ENCODE results near the gene CBFB.
"Not testable (repeated sequence)": the region's sequence is repeated elsewhere in the genome, so short reads cannot be mapped to it uniquely, and the experiment has no call there.

CBFB gene

DNA sequence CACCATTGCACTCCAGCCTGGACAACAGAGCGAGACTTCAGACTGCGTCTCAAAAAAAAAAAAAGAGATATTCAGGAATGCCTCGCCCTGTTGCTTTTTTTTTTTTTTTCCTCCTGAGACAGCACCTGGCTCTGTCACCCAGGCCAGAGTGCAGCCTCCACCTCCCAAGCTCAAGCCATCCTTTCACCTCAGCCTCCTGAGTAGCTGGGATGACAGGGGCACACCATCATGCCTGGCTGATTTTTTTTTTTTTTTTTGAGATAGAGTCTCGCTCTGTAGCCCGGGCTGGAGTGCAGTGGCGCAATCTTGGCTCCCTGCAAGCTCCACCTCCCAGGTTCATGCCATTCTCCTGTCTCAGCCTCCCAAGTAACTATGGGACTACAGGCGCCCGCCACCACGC, 88.8 kb downstream of the CBFB start:
- peaks cover 12% of the 10 kb centered on the region for H3K36me3 ChIP-seq (ENCODE audit: insufficient read depth, low read length)
- peaks cover 20% of the 10 kb centered on the region for H3K4me1 ChIP-seq (ENCODE audit: control insufficient read depth, insufficient read depth, low read length)
- no peak overlapping the region for H3K9ac ChIP-seq (ENCODE audit: low read depth, low read length)
- no peaks in the 10 kb centered on the region for H3K27me3 ChIP-seq (ENCODE audit: control insufficient read depth, insufficient read depth, low read length)
- no peak overlapping the region for H3K4me2 ChIP-seq (ENCODE audit: low read length)
- no peak overlapping the region for H3K4me3 ChIP-seq (ENCODE audit: low read length)
- no peaks in the 10 kb centered on the region for H3K9me3 ChIP-seq (replicated peaks; ENCODE audit: low read length)

DNA sequence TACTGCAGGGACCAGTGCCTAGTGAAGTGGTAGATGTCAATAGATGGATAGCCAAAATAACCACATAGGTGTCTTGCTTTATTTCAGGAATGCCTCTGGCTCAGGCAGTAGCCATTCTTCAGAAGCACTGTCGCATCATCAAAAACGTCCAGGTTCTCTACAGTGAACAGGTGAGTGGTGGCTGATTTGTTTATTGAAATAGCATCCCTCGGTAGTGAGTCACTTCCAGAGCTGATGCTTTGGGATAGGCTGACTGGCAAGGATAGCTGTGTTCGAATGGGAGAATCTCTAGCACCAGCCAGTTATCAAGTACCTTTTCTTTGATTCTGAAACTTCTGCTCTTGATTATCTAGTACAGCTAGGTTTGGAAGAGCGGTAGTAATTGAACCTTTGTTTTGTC, 91.1 kb downstream of the CBFB start:
- Histone ChIP-seq H3K4me1 (ENCODE audit: control insufficient read depth, insufficient read depth, low read length) (peaks cover 18% of the 10 kb centered on the region), H3K4me2 (ENCODE audit: low read length) (no peak overlapping the region), H3K27me3 (ENCODE audit: control insufficient read depth, insufficient read depth, low read length) (no peaks in the 10 kb centered on the region), H3K4me3 (ENCODE audit: low read length) (no peak overlapping the region), H3K9me3 (replicated peaks; ENCODE audit: low read length) (no peaks in the 10 kb centered on the region), H3K36me3 (ENCODE audit: insufficient read depth, low read length) (peaks cover 19% of the 10 kb centered on the region), H3K9ac (ENCODE audit: low read depth, low read length) (no peak overlapping the region)

DNA sequence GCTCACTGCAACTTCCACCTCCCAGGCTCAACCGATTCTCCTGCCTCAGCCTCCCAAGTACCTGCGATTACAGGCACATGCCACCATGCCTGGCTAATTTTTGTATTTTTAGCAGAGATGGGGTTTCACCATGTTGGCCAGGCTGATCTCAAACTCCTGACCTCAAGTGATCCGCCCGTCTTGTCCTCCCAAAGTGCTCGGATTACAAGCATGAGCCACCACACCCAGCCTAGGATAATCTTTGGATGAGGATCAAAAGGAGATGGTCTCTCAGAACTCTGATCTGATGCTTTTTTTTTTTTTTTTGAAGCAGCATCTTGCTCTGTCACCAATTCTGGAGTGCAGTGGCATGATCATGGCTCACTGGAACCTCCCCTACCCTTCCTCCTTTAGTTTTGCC, 93.8 kb downstream of the CBFB start:
- not testable (repeated sequence) for H3K4me1 ChIP-seq (ENCODE audit: control insufficient read depth, insufficient read depth, low read length); H3K4me2 ChIP-seq (ENCODE audit: low read length); H3K4me3 ChIP-seq (ENCODE audit: low read length); H3K9me3 ChIP-seq (replicated peaks; ENCODE audit: low read length); H3K27me3 ChIP-seq (ENCODE audit: control insufficient read depth, insufficient read depth, low read length); H3K9ac ChIP-seq (ENCODE audit: low read depth, low read length)
- peaks cover 23% of the 10 kb centered on the region for H3K36me3 ChIP-seq (ENCODE audit: insufficient read depth, low read length)

- H3K4me1 ChIP-seq (ENCODE audit: control insufficient read depth, insufficient read depth, low read length) = no peaks in the 10 kb centered on the region
- no peak overlapping the region for H3K4me2 ChIP-seq (ENCODE audit: low read length)
- H3K36me3 ChIP-seq (ENCODE audit: insufficient read depth, low read length) = peaks cover 29% of the 10 kb centered on the region
- no peak overlapping the region for H3K9ac ChIP-seq (ENCODE audit: low read depth, low read length)
- H3K4me3 ChIP-seq (ENCODE audit: low read length) = no peak overlapping the region
- H3K9me3 ChIP-seq (replicated peaks; ENCODE audit: low read length) = no peaks in the 10 kb centered on the region
- H3K27me3 ChIP-seq (ENCODE audit: control insufficient read depth, insufficient read depth, low read length) = no peaks in the 10 kb centered on the region
These were observed 99.5 kb downstream of the CBFB start for GRCh38 chr16:67128417-67128816.

DNA sequence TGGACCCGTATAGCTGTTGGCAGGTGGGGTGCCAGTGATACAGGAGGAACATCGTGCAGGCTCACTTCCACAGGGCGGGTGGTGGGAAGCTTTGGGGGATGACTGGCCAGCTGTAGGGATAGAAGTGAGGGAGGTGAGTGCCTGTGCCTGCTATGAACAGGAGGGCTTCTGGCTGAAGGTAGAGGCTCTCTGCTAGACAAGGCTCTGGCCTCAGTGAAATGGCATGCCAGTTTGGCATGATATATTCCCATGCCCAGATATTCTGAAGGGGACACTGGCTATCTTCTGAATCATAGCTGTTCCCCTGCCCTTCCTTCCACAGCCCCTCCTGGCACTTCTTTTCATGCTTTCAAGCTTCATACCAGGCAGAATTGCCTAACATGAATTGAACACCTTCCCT, 99.9 kb downstream of the CBFB start:
- Histone ChIP-seq H3K4me2 (ENCODE audit: low read length) (no peak overlapping the region), H3K27me3 (ENCODE audit: control insufficient read depth, insufficient read depth, low read length) (no peaks in the 10 kb centered on the region), H3K36me3 (ENCODE audit: insufficient read depth, low read length) (peaks cover 26% of the 10 kb centered on the region), H3K4me3 (ENCODE audit: low read length) (no peak overlapping the region), H3K4me1 (ENCODE audit: control insufficient read depth, insufficient read depth, low read length) (no peaks in the 10 kb centered on the region), H3K9ac (ENCODE audit: low read depth, low read length) (no peak overlapping the region), H3K9me3 (replicated peaks; ENCODE audit: low read length) (no peaks in the 10 kb centered on the region)

GRCh38 chr16:67129422-67129821, 100.5 kb downstream of the CBFB start:
- Histone ChIP-seq H3K4me2 (ENCODE audit: low read length) (no peak overlapping the region), H3K9me3 (replicated peaks; ENCODE audit: low read length) (no peaks in the 10 kb centered on the region), H3K4me1 (ENCODE audit: control insufficient read depth, insufficient read depth, low read length) (no peaks in the 10 kb centered on the region), H3K36me3 (ENCODE audit: insufficient read depth, low read length) (peaks cover 31% of the 10 kb centered on the region), H3K9ac (ENCODE audit: low read depth, low read length) (no peak overlapping the region), H3K27me3 (ENCODE audit: control insufficient read depth, insufficient read depth, low read length) (no peaks in the 10 kb centered on the region), H3K4me3 (ENCODE audit: low read length) (no peak overlapping the region)

DNA sequence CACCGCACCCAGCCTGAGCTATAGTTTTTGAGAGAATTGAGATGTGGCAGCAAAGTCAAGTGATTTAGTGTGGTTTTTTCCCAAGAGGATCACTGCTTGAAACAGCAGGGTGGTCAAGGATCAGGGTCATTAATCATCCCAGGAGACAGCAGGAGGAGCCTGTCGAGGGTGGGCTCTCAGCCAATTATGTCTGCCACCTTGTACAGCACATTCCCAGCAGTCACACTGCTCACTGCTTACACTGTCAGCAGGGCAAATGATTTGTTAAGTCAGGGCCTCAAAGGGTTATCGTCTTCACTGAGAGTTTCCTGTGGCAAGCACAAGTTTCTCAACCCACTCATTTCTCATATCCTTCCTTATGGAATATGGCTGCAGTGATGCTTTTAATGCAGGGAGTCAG, 108.7 kb downstream of the CBFB start:
- Histone ChIP-seq H3K9me3 (replicated peaks; ENCODE audit: low read length) (no peaks in the 10 kb centered on the region), H3K9ac (ENCODE audit: low read depth, low read length) (no peak overlapping the region), H3K36me3 (ENCODE audit: insufficient read depth, low read length) (peaks cover 67% of the 10 kb centered on the region), H3K4me1 (ENCODE audit: control insufficient read depth, insufficient read depth, low read length) (no peaks in the 10 kb centered on the region), H3K27me3 (ENCODE audit: control insufficient read depth, insufficient read depth, low read length) (no peaks in the 10 kb centered on the region), H3K4me2 (ENCODE audit: low read length) (no peak overlapping the region), H3K4me3 (ENCODE audit: low read length) (no peak overlapping the region)

- H3K4me1 ChIP-seq (ENCODE audit: control insufficient read depth, insufficient read depth, low read length) = no peaks in the 10 kb centered on the region
- H3K4me2 ChIP-seq (ENCODE audit: low read length) = no peak overlapping the region
- peaks cover 74% of the 10 kb centered on the region for H3K36me3 ChIP-seq (ENCODE audit: insufficient read depth, low read length)
These were observed 112.4 kb downstream of the CBFB start for GRCh38 chr16:67141391-67141790.

GRCh38 chr16:67142342-67142741, 113.4 kb downstream of the CBFB start:
- H3K36me3 ChIP-seq (ENCODE audit: insufficient read depth, low read length) = peaks cover 77% of the 10 kb centered on the region
- no peaks in the 10 kb centered on the region for H3K4me1 ChIP-seq (ENCODE audit: control insufficient read depth, insufficient read depth, low read length)
- no peaks in the 10 kb centered on the region for H3K9me3 ChIP-seq (replicated peaks; ENCODE audit: low read length)
- no peak overlapping the region for H3K4me2 ChIP-seq (ENCODE audit: low read length)
- no peak overlapping the region for H3K4me3 ChIP-seq (ENCODE audit: low read length)
- no peaks in the 10 kb centered on the region for H3K27me3 ChIP-seq (ENCODE audit: control insufficient read depth, insufficient read depth, low read length)
- no peak overlapping the region for H3K9ac ChIP-seq (ENCODE audit: low read depth, low read length)

More at GRCh38 chr16:67141391-67141790, 112.4 kb downstream of the CBFB start:
- Histone ChIP-seq H3K9me3 (replicated peaks; ENCODE audit: low read length) (no peaks in the 10 kb centered on the region), H3K4me3 (ENCODE audit: low read length) (no peak overlapping the region), H3K27me3 (ENCODE audit: control insufficient read depth, insufficient read depth, low read length) (no peaks in the 10 kb centered on the region), H3K9ac (ENCODE audit: low read depth, low read length) (no peak overlapping the region)

GRCh38 chr16:67144943-67145342, 116.0 kb downstream of the CBFB start:
- Histone ChIP-seq H3K27me3 (ENCODE audit: control insufficient read depth, insufficient read depth, low read length) (no peaks in the 10 kb centered on the region), H3K36me3 (ENCODE audit: insufficient read depth, low read length) (peaks cover 85% of the 10 kb centered on the region), H3K4me1 (ENCODE audit: control insufficient read depth, insufficient read depth, low read length) (peaks cover under 1% of the 10 kb centered on the region), H3K9me3 (replicated peaks; ENCODE audit: low read length) (no peaks in the 10 kb centered on the region), H3K9ac (ENCODE audit: low read depth, low read length) (no peak overlapping the region), H3K4me3 (ENCODE audit: low read length) (no peak overlapping the region), H3K4me2 (ENCODE audit: low read length) (no peak overlapping the region)

GRCh38 chr16:67145746-67146145, 116.8 kb downstream of the CBFB start:
- Histone ChIP-seq H3K4me2 (ENCODE audit: low read length) (no peak overlapping the region), H3K36me3 (ENCODE audit: insufficient read depth, low read length) (peaks cover 79% of the 10 kb centered on the region), H3K9me3 (replicated peaks; ENCODE audit: low read length) (no peaks in the 10 kb centered on the region), H3K27me3 (ENCODE audit: control insufficient read depth, insufficient read depth, low read length) (no peaks in the 10 kb centered on the region), H3K4me1 (ENCODE audit: control insufficient read depth, insufficient read depth, low read length) (peaks cover 5% of the 10 kb centered on the region), H3K4me3 (ENCODE audit: low read length) (no peak overlapping the region), H3K9ac (ENCODE audit: low read depth, low read length) (no peak overlapping the region)

DNA sequence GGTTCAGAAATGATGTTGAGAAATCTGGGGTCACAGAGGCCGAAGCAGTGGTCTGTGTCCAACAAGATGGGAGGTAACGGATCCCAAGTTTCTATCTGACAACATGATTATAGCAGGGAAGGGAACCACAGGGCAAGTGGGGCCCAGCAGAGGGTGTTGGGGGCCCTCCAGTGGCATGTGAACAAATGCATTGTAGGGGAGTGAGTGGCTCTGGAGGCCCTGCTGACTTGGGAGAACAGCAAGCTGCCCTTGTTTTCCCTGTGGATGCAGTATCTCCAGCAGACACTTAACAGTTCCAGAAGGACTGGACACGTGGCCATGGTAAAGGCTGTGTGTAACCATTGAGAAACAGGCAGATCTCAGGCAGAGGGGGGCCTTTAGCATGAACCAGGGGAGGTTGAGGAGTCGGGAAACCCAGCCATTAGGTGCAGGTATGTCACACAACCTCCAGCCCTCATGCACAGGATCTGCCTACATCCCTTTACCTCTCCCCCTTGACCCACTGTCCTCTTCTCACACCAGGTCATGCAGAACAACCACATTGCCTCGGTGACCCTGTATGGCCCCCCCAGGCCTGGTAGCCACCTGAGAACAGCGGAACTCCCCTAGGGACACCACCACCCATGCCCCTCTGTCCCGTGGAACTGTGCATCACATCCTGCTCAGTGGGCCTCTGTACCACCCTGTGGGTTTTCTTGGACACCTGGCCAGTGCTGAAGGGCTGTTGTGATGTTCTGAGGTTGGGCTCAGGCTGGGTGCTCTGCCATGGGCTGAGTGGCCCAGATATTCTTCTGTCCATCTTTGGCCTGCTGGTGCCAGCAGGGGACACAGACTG, 117.8 kb downstream of the CBFB start:
- H3K9ac ChIP-seq (ENCODE audit: low read depth, low read length) = no peak overlapping the region
- no peaks in the 10 kb centered on the region for H3K27me3 ChIP-seq (ENCODE audit: control insufficient read depth, insufficient read depth, low read length)
- no peaks in the 10 kb centered on the region for H3K9me3 ChIP-seq (replicated peaks; ENCODE audit: low read length)
- H3K4me3 ChIP-seq (ENCODE audit: low read length) = no peak overlapping the region
- H3K4me1 ChIP-seq (ENCODE audit: control insufficient read depth, insufficient read depth, low read length) = peaks cover 14% of the 10 kb centered on the region
- H3K4me2 ChIP-seq (ENCODE audit: low read length) = no peak overlapping the region
- peaks cover 69% of the 10 kb centered on the region for H3K36me3 ChIP-seq (ENCODE audit: insufficient read depth, low read length)

Measured in skeletal muscle satellite cell (primary cell).